ENCODE data around the gene APOL1. TPM values are rescaled to one million over a fixed set of nuclear protein-coding genes. Genes with fewer than 3 reads are reported as not detected.

APOL1 gene
- polyA plus RNA-seq, 1 of the 3 experiments (the other 2 are of a cell fraction), result 0.56 TPM

GRCh38 chr22:36233796-36234195 lies 19.1 kb upstream of the APOL1 start:
- peaks cover 19% of the 10 kb centered on the region for H3K79me2 ChIP-seq (ENCODE audit: insufficient read depth)
- no peaks in the 10 kb centered on the region for H3K9me2 ChIP-seq
- no peaks in the 10 kb centered on the region for H4K20me1 ChIP-seq (ENCODE audit: insufficient read depth)
- no peak overlapping the region for H3K4me3 ChIP-seq (ENCODE audit: low read depth in 2 of 2, low read length in 1 of 2)
- H3K36me3 ChIP-seq (replicated peaks in 1 of 2; ENCODE audit: control insufficient read depth in 1 of 2, insufficient read depth in 2 of 2, low read length in 1 of 2), result peaks cover 5 to 17% of the 10 kb centered on the region in 2 experiments
- H2AFZ ChIP-seq (ENCODE audit: low read depth), result no peak overlapping the region
- no peaks in the 10 kb centered on the region for H3K27me3 ChIP-seq (ENCODE audit: insufficient read depth)
- ChIA-PET CTCF (no interaction called here), POLR2A (no interaction called here)
- DNase-seq, result no peak
- WGBS (ENCODE audit: low lambda C conversion rate), result 93% methylated on average over 7 of the region's 7 CpGs
- no peak overlapping the region for H3K9ac ChIP-seq
- H3K4me1 ChIP-seq (ENCODE audit: control insufficient read depth in 1 of 2, insufficient read depth in 2 of 2, low read depth in 1 of 2, low read length in 1 of 2), result peaks cover 10 to 19% of the 10 kb centered on the region in 2 experiments; a peak in 1 of 4 replicates
- TF ChIP-seq, protein P1, sequence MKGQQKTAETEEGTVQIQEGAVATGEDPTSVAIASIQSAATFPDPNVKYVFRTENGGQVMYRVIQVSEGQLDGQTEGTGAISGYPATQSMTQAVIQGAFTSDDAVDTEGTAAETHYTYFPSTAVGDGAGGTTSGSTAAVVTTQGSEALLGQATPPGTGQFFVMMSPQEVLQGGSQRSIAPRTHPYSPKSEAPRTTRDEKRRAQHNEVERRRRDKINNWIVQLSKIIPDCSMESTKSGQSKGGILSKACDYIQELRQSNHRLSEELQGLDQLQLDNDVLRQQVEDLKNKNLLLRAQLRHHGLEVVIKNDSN (IDR thresholded peaks at IDR 0.05; ENCODE audit: borderline replicate concordance, low read depth), result no peak
- TF ChIP-seq POLR2AphosphoS5 (IDR thresholded peaks at IDR 0.05; ENCODE audit: low read depth, low read length) (no peak), MXI1 (IDR thresholded peaks at IDR 0.05; ENCODE audit: low read depth, low read length) (no peak), RAD21 (IDR thresholded peaks at IDR 0.05; ENCODE audit: low read length) (no peak), JUND (IDR thresholded peaks at IDR 0.05) (no peak), NFIC (IDR thresholded peaks at IDR 0.05; ENCODE audit: borderline replicate concordance) (no peak), NRF1 (IDR thresholded peaks at IDR 0.05; ENCODE audit: low read depth, low read length) (no peak), IRF3 (IDR thresholded peaks at IDR 0.05; ENCODE audit: low read depth, low read length) (no peak), GABPA (IDR thresholded peaks at IDR 0.05; ENCODE audit: low read depth) (no peak), RCOR1 (IDR thresholded peaks at IDR 0.05; ENCODE audit: low read length) (no peak), TEAD4 (IDR thresholded peaks at IDR 0.05; ENCODE audit: borderline replicate concordance, insufficient read depth) (no peak), SIN3A (IDR thresholded peaks at IDR 0.05; ENCODE audit: borderline replicate concordance, low read depth, low read length) (no peak), RFX5 (IDR thresholded peaks at IDR 0.05; ENCODE audit: low read length) (no peak), CHD2 (IDR thresholded peaks at IDR 0.05; ENCODE audit: low read length, partially characterized antibody) (no peak), EZH2phosphoT487 (IDR thresholded peaks at IDR 0.05; ENCODE audit: borderline replicate concordance, low read depth) (no peak), FOSL2 (IDR thresholded peaks at IDR 0.05; ENCODE audit: borderline replicate concordance, low read depth) (no peak)
- TF ChIP-seq, protein P2, sequence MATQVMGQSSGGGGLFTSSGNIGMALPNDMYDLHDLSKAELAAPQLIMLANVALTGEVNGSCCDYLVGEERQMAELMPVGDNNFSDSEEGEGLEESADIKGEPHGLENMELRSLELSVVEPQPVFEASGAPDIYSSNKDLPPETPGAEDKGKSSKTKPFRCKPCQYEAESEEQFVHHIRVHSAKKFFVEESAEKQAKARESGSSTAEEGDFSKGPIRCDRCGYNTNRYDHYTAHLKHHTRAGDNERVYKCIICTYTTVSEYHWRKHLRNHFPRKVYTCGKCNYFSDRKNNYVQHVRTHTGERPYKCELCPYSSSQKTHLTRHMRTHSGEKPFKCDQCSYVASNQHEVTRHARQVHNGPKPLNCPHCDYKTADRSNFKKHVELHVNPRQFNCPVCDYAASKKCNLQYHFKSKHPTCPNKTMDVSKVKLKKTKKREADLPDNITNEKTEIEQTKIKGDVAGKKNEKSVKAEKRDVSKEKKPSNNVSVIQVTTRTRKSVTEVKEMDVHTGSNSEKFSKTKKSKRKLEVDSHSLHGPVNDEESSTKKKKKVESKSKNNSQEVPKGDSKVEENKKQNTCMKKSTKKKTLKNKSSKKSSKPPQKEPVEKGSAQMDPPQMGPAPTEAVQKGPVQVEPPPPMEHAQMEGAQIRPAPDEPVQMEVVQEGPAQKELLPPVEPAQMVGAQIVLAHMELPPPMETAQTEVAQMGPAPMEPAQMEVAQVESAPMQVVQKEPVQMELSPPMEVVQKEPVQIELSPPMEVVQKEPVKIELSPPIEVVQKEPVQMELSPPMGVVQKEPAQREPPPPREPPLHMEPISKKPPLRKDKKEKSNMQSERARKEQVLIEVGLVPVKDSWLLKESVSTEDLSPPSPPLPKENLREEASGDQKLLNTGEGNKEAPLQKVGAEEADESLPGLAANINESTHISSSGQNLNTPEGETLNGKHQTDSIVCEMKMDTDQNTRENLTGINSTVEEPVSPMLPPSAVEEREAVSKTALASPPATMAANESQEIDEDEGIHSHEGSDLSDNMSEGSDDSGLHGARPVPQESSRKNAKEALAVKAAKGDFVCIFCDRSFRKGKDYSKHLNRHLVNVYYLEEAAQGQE (IDR thresholded peaks at IDR 0.05; ENCODE audit: low read depth, low read length), result no peak
- H3K4me2 ChIP-seq, result no peak overlapping the region
- H3F3A ChIP-seq (replicated peaks; ENCODE audit: insufficient read depth), result peaks cover 4% of the 10 kb centered on the region
- H3K9me3 ChIP-seq, result no peaks in the 10 kb centered on the region
- no peak overlapping the region for H3K27ac ChIP-seq (ENCODE audit: low read depth in 2 of 2, low read length in 1 of 2)
